Measurements from ENCODE around the gene POU1F1.
A peak's percentile ranks its signal among the peaks of the same experiment; 100 is the strongest.
"Not testable (repeated sequence)": the region's sequence is repeated elsewhere in the genome, so short reads cannot be mapped to it uniquely, and the experiment has no call there.

POU1F1 gene

GRCh38 chr3:87261925-87262324 is 14.5 kb downstream of the POU1F1 start:
- no peak for DNase-seq (ENCODE audit: low read depth, low spot score)
- in situ Hi-C loops (cut with HindIII; ENCODE audit: low sequenced_read_pairs): no loop called here
- no peak for TF ChIP-seq CTCF (IDR thresholded peaks at IDR 0.05; ENCODE audit: low read depth, low read length)
- H3K4me3 ChIP-seq (ENCODE audit: low read depth, low read length): no peak overlapping the region

- in situ Hi-C loops (cut with HindIII; ENCODE audit: low sequenced_read_pairs): no loop called here
- DNase-seq (ENCODE audit: low read depth, low spot score): peak; percentile 66
- H3K4me3 ChIP-seq (ENCODE audit: low read depth, low read length): no peak overlapping the region
- peak; percentile 67 for TF ChIP-seq CTCF (IDR thresholded peaks at IDR 0.05; ENCODE audit: low read depth, low read length)
Observed at GRCh38 chr3:87260270-87260669, 16.1 kb downstream of the POU1F1 start.

GRCh38 chr3:87250009-87250408 is 26.4 kb downstream of the POU1F1 start:
- no peak overlapping the region for H3K4me3 ChIP-seq (ENCODE audit: low read depth, low read length)
- no peak for DNase-seq (ENCODE audit: low read depth, low spot score)
- in situ Hi-C loops (cut with HindIII; ENCODE audit: low sequenced_read_pairs): no loop called here
- no peak for TF ChIP-seq CTCF (IDR thresholded peaks at IDR 0.05; ENCODE audit: low read depth, low read length)

GRCh38 chr3:87248831-87249230 is 27.6 kb downstream of the POU1F1 start:
- in situ Hi-C loops (cut with HindIII; ENCODE audit: low sequenced_read_pairs): no loop called here
- TF ChIP-seq CTCF (IDR thresholded peaks at IDR 0.05; ENCODE audit: low read depth, low read length): no peak
- H3K4me3 ChIP-seq (ENCODE audit: low read depth, low read length): no peak overlapping the region
- no peak for DNase-seq (ENCODE audit: low read depth, low spot score)

GRCh38 chr3:87248231-87248630 is 28.2 kb downstream of the POU1F1 start:
- H3K4me3 ChIP-seq (ENCODE audit: low read depth, low read length); in situ Hi-C loops (cut with HindIII; ENCODE audit: low sequenced_read_pairs); DNase-seq (ENCODE audit: low read depth, low spot score): not testable (repeated sequence)

- DNase-seq (ENCODE audit: low read depth, low spot score): no peak
- no peak overlapping the region for H3K4me3 ChIP-seq (ENCODE audit: low read depth, low read length)
- no peak for TF ChIP-seq CTCF (IDR thresholded peaks at IDR 0.05; ENCODE audit: low read depth, low read length)
- in situ Hi-C loops (cut with HindIII; ENCODE audit: low sequenced_read_pairs): no loop called here
Observed at GRCh38 chr3:87247430-87247773, 29.0 kb downstream of the POU1F1 start.

GRCh38 chr3:87246662-87247429 is 29.5 kb downstream of the POU1F1 start:
- no peak for DNase-seq (ENCODE audit: low read depth, low spot score)
- no peak overlapping the region for H3K4me3 ChIP-seq (ENCODE audit: low read depth, low read length)
- in situ Hi-C loops (cut with HindIII; ENCODE audit: low sequenced_read_pairs): no loop called here
- TF ChIP-seq CTCF (IDR thresholded peaks at IDR 0.05; ENCODE audit: low read depth, low read length): no peak
